Astrocyte (in vitro differentiated cells and primary cell): Measurements from ENCODE around the gene STUB1.

Experiments used
- CTCF ChIP-seq: IDR thresholded peaks from 2 replicates; pipeline ENCODE4 v1.5.1; 2011; ENCODE audit warnings: low read depth, mild to moderate bottlenecking, inconsistent platforms, low read length, moderate library complexity; ENCODE audit not compliant: insufficient read depth
- EZH2 ChIP-seq: IDR thresholded peaks from 2 replicates; pipeline ENCODE4 v1.6.1; 2012; ENCODE audit warnings: mild to moderate bottlenecking, low read length, inconsistent platforms; ENCODE audit not compliant: insufficient read depth

GRCh38 chr16:719815-720446, 39.7 kb downstream of the STUB1 start:
- peak; percentile 13 for TF ChIP-seq CTCF
- TF ChIP-seq EZH2: no peak
